Colonic mucosa (tissue), 4 donors: ENCODE data around the gene ACSF3. TPM values are rescaled to one million over a fixed set of nuclear protein-coding genes. Genes with fewer than 3 reads are reported as not detected.

ENCODE experiments used
- DNase-seq: peaks from one replicate; pipeline ENCODE4 v3.0.0-alpha.2; 2020
- H3K27ac ChIP-seq: fragments of 200-600 bp; one replicate; pipeline ENCODE4 v1.8.0; 2021
- H3K27me3 ChIP-seq: fragments of 200-600 bp; one replicate; pipeline ENCODE4 v1.8.0; 2021
- H3K36me3 ChIP-seq: fragments of 200-600 bp; one replicate; pipeline ENCODE4 v1.8.0; 2021
- H3K4me1 ChIP-seq: fragments of 200-600 bp; one replicate; pipeline ENCODE4 v1.8.0; 2021; ENCODE audit warnings: mild to moderate bottlenecking
- H3K4me3 ChIP-seq: fragments of 200-600 bp; one replicate; pipeline ENCODE4 v1.8.0; 2021
- H3K9ac ChIP-seq, 2 donors: one replicate each; pipeline ENCODE4 v1.7.0; 2013; ENCODE audit warnings: control low read depth in 2 of 2, low read depth in 2 of 2, low read length in 2 of 2
- H3K9me3 ChIP-seq: fragments of 200-600 bp; one replicate; pipeline ENCODE4 v1.8.0; 2021
- CTCF ChIP-seq: fragments of 200-600 bp; IDR thresholded peaks from one replicate; pipeline ENCODE4 v1.8.0; 2022; ENCODE audit warnings: antibody characterized with exemption, mild to moderate bottlenecking
- intact Hi-C: fragments of 100-400 bp; cut with DNase I; formaldehyde crosslinking; loops from one replicate; pipeline ENCODE4 v1.14.1; 2022
- total RNA-seq, 2 donors: library from RNA; stranded (reverse); fragmentation: NEBNext Ultra II Directional in 1 of 2; extraction: Animal tissue kit (Norgen Biotek cat#: 25700) in 1 of 2; gene quantifications; one replicate each; pipeline ENCODE4 v1.2.1, GENCODE V29; 2021
- donor health status: healthy.
- donor health status: DM: no; HTN: no; CAD: no.
- donor health status: DM: no; HTN: no; CAD: no.

The ACSF3 gene
- total RNA-seq, 2 donors from 2014 or later: 60.2 TPM

GRCh38 chr16:89194340-89195311 is 101.0 kb downstream of the ACSF3 start:
- Histone ChIP-seq H3K9me3 (no peaks in the 10 kb centered on the region), H3K4me3 (no peak overlapping the region), H3K27ac (no peak overlapping the region), H3K4me1 (no peaks in the 10 kb centered on the region), H3K9ac (no peak overlapping the region), H3K36me3 (no peaks in the 10 kb centered on the region), H3K27me3 (peaks cover 24% of the 10 kb centered on the region)
- intact Hi-C loops: no loop called here
- no peak for DNase-seq
- TF ChIP-seq CTCF: no peak

GRCh38 chr16:89195521-89196171 is 102.0 kb downstream of the ACSF3 start:
- no peaks in the 10 kb centered on the region for H3K36me3 ChIP-seq
- H3K9me3 ChIP-seq: no peaks in the 10 kb centered on the region
- no peak overlapping the region for H3K9ac ChIP-seq
- H3K27ac ChIP-seq: no peak overlapping the region
- no peak for DNase-seq
- TF ChIP-seq CTCF: no peak
- intact Hi-C loops: no loop called here
- no peak overlapping the region for H3K4me3 ChIP-seq
- H3K27me3 ChIP-seq: peaks cover 34% of the 10 kb centered on the region
- no peaks in the 10 kb centered on the region for H3K4me1 ChIP-seq

GRCh38 chr16:89197033-89197632 is 103.5 kb downstream of the ACSF3 start:
- Histone ChIP-seq H3K27me3 (peaks cover 37% of the 10 kb centered on the region), H3K4me3 (no peak overlapping the region), H3K36me3 (no peaks in the 10 kb centered on the region), H3K9ac (no peak overlapping the region), H3K4me1 (no peaks in the 10 kb centered on the region), H3K9me3 (no peaks in the 10 kb centered on the region), H3K27ac (no peak overlapping the region)
- intact Hi-C loops: no loop called here
- no peak for DNase-seq
- TF ChIP-seq CTCF: no peak

GRCh38 chr16:89197633-89198416 is 104.2 kb downstream of the ACSF3 start:
- H3K27ac ChIP-seq: no peak overlapping the region
- H3K9me3 ChIP-seq: no peaks in the 10 kb centered on the region
- no peak for DNase-seq
- intact Hi-C loops: no loop called here
- H3K36me3 ChIP-seq: no peaks in the 10 kb centered on the region
- no peak overlapping the region for H3K9ac ChIP-seq
- H3K27me3 ChIP-seq: peaks cover 43% of the 10 kb centered on the region
- no peaks in the 10 kb centered on the region for H3K4me1 ChIP-seq
- TF ChIP-seq CTCF: no peak
- no peak overlapping the region for H3K4me3 ChIP-seq
